NCI-H146 treated with DMSO at 0.1 percent for 48 hours (cell line): Measurements from ENCODE around the gene B3GAT1.

Source experiments
- DNase-seq: peaks from one replicate; lab custom pipeline; 2025; ENCODE audit not compliant: unreplicated experiment; lab: John Stamatoyannopoulos, UW

B3GAT1 gene

DNA sequence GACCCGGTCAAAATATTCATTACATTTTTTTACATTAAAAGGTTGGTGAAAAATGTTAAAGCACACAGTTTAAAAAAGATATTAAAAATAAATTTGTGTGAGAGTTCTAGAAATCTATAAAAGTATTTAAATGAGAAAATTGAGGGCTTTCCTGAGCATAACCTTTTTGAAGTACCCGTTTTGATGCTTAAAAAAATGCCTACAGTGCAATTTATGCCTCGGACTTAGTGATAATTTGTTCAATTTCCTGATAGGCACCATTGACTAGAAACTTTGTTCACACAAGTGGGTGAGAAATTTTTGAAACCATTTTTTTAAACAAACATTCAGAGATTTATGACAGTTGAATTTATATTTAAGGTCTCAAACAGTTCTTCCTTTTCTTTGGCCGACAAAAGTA, 29.7 kb upstream of the B3GAT1 start:
- no peak for DNase-seq

- DNase-seq = no peak
These were observed 29.2 kb upstream of the B3GAT1 start for GRCh38 chr11:134441281-134441680.

GRCh38 chr11:134440851-134441250, 28.8 kb upstream of the B3GAT1 start:
- DNase-seq = no peak

DNA sequence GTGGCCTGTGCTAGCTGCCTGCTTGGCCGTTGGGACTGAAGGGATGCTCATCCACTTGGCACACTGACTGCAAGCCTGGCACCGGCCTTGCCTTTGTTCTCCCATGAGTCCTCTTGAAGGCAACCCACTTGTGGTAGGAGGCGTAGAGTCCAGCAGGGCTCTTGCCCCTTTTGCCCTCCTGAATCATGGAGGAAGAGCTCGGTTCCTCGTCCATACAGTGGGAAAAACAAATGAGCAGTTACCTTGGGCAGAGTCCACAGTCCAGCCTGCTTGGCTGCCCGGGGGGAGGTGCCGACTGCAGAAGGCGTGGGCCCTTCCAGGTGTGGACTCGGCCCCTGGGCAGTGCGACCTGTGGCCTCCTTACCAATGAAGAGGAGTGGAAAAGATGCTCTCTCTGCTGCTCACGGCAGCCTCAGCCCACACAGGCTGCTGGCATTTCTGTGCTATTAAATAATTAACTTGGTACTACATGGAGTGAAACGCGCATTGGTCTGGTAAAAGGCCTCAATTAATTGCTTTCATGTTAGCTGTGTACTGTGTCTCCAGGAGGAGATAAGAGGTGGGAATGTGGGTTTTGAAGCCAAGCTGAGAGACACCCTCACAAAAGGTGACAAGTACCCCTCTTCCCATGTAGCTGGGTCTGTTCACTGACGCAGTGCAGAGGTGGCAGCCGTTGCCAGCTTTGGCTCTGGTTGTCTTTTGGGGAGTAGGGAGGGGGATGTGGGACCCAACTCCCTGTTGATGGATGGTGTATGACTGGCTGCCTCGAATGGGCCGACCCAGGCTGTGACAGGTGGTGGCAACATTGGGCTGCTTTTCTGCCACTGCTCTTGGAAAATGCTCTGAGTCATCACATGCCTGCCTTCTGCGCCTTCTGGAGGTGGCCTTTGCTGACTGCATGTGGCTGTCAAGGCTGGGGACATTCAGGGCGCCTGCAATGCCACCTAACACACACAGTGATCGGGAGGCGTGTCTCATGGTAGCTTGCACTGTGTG, 26.8 kb upstream of the B3GAT1 start:
- no peak for DNase-seq

DNA sequence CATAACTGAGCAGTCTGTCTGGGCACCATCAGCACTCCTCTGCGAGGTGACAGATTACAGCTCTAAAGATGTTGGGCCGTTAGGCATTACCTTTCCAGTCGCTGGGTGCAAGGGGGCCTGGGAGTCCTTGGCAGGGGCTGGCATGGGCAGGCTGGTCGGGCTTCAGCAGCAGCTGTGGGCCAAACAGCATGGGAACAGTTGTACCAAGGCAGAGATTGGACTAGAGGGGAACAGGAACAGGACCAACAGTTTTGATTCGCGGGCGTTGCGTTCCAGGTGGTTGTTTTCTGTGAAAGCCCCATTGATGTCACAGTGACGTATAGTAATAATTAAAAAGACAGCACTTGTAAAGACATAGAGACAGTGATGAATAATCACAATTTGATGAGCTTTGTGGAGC, 25.8 kb upstream of the B3GAT1 start:
- no peak for DNase-seq

DNA sequence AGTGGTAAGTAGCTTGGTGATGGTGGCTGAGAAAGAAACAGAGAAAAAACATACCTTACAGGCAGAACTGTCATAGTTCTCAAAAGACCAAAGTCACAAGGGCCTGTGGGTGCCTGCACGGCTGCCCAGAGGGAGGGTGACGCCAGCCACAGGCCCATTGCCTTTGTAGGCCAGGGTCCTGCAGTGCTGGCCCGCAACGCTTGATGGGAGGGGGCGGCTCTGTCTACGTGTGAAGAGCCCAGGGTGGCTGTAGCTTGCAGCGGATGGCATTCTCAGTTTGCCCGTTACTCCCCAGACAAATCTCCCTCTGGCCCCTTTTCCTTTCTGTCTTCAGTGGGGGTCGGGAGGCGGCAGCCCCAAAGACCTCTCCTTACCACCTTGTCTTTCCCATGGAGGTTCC, 24.7 kb upstream of the B3GAT1 start:
- no peak for DNase-seq

- DNase-seq = no peak
These were observed 21.8 kb upstream of the B3GAT1 start for GRCh38 chr11:134433806-134434205.

GRCh38 chr11:134433251-134433650, 21.2 kb upstream of the B3GAT1 start:
- no peak for DNase-seq

- DNase-seq = no peak
These were observed 20.7 kb upstream of the B3GAT1 start for GRCh38 chr11:134432776-134433175.

DNA sequence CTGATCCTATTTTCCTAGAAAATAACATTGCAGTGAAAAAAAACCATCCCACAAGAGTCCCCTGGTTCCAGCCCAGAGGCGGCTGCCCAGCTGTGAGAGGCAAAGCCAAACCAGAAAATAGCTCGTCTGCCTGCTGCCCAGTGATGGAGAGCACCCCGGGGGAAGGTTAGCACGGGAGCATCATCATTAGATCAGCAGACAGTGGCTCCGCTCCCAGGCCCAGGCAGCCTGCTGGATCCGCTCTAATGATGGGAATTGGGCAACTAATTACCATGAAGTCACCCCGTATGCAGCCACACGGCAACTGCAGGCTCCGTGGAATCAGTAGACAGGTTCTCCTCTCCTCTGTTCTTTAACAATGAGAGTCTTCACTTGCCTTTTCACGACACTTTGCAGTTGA, 17.1 kb upstream of the B3GAT1 start:
- no peak for DNase-seq

GRCh38 chr11:134425816-134426536, 13.9 kb upstream of the B3GAT1 start:
- DNase-seq = no peak

GRCh38 chr11:134425413-134425812, 13.4 kb upstream of the B3GAT1 start:
- no peak for DNase-seq

DNA sequence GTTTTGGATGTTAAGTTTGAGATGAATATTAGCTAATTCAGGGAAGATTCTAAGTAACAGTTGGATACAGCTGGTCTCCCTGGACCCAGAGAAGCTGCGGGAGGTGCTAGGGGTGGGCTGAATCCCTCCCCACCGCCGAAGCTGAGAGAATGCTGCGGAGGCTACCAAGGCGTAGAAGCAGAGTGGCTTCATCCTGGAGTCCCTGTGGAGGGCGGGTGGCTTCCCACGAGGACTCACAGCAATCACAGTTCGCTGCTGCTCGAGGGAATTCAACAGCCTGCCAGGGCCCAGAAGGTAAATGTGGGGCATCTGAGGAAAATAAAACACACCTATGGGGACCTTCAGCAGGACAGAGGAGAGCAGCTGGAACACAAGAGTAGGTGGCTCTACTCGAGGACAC, 11.1 kb upstream of the B3GAT1 start:
- DNase-seq = no peak

DNA sequence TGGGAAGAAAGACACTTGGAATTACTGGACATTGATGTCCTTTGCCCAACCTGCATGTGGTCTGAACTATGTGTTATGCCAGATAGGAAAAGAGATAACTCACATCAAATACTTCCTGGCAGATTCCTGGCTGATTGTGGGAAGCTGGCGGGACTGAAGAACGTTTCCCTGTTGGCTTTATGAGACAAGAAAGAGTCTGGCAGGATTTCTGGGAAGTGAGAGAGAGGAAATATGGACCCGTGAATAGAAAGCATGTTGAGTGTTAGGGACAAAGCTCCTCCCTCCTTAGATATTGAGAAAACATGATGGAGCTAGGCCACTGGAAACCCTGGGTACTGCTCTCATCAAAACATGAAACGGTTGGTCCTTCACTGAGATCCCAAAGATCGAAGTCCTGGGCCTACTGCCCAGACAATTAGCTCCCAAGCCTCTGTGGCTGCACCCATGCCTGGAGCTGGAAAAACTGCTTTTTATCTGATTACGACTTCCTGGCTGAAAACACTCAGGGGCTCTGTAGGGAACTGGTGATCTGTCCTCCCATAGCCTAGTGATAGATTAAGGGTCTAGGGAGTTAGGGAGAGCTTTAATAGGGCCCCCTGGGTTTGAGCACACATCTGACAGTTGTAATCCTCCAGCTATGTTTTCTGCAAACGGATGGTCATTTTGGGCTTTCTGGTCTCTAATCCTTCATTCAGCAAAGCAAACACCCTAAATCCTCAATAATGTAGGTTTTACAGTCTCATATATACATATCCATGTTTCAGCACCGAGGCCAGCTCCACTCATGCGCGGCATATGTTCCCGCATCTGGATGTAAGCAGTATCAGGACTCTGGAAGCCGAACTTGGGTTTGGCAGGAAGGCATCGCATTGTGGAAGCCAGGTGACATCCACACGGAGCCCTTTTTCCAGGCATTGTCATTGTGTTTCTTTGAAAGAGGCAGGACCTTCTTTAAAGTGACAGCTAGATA, 6.1 kb upstream of the B3GAT1 start:
- DNase-seq = no peak

- no peak for DNase-seq
These were observed 4.7 kb upstream of the B3GAT1 start for GRCh38 chr11:134416726-134417125.

GRCh38 chr11:134414766-134415765, 3.0 kb upstream of the B3GAT1 start:
- no peak for DNase-seq

DNA sequence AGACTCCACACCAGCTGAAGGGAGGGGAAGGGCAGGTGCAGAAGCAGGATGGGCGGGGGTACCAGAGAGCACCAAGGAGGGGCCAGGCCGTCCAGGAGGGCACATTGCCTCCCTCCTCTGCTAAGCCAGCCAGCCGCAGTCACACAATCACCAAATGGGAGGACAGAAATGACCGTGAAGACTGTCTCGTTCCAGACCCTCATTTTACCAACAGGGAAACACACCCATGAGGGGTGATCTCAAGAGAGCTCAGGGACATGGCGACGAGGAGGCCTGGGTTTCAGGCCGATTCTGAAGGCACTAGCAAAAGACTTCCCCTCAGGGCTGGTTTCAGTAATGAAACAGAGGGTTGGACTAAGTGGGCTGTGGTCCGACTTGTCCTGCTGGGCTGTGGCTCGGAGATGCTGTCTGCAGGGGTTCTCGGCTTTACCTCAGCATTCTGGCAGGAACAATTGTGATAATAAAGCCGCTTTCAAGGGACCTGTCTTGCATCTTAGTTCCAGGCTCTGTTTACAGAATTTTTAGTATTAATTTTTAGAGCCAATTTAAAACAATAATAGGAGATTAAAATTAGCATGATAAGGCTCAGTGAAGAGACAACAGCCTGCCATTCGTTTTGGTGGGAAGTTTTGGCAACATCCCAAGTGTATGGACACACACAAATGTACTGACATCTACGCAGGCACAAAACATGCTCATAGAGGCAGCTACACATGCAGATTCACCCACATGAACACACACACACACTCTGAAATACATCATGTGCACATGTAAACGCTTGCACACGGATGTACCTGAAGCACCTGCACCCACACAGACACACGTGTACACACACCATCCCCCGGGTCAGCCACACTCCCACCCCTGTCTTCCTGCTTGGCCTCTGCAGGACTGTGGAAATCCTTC, 2.0 kb upstream of the B3GAT1 start:
- no peak for DNase-seq

DNA sequence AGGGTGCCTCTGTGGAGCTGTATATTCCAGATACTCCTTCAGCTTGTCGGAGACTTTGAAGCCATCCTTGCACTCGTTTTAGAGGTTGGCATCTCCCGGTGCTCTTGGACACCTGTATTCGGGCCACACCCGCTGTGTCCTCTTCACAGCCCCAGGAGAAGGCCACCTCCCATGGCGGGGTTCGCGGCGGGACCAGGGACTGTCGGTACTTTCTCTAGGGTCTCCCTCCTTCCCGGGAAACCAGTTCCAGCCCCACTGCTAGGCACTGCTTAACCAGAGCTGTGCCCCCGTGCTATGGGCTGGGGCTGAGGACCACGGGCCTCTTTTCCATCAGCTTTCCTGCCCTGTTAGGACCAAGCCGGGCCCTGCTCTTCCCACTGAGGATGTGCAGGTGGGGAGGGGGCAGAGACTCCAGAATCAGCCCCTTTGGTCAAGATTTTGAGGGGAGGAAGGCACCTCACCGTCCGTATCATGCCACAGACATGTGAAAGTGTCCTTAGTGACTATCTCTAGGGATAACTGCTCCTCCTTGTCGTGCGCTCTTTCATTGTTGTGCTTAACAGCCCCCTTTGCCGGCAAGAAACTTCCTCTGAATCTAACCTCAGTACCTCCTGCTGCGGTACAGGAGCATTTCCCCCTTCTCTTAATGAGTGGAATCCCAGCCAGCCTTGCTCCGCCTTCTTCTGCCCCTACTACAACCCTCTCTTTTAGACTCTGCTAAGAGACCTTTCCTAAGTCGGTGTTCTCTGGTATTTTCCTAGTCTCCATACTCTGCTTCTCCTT, 1.2 kb upstream of the B3GAT1 start:
- DNase-seq = no peak
